HL-60 (cell line): ENCODE results near the gene TBXT.

Experiments
- CTCF ChIP-seq: IDR thresholded peaks from one replicate; pipeline ENCODE4 v1.5.1; 2011; ENCODE audit warnings: low read length, control low read depth, inconsistent platforms; ENCODE audit not compliant: insufficient read depth
- GABPA ChIP-seq: IDR thresholded peaks from 2 replicates; pipeline ENCODE4 v1.6.1; 2012; ENCODE audit warnings: low read depth

- TF ChIP-seq CTCF (no peak), GABPA (no peak)
These were observed 356 bp downstream of the TBXT start for GRCh38 chr6:166167258-166167731.
